Activated CD8-positive, alpha-beta memory T cell treated with anti-CD3 and anti-CD28 coated beads for 48 hours (primary cell): ENCODE results near the gene FGD4.

ENCODE experiments used
- DNase-seq, 3 experiments: peaks; one replicate each; pipeline ENCODE4 v3.0.0-alpha.2; 2020; ENCODE audit warnings: low read depth in 2 of 3, low spot score in 2 of 3

The FGD4 gene

DNA sequence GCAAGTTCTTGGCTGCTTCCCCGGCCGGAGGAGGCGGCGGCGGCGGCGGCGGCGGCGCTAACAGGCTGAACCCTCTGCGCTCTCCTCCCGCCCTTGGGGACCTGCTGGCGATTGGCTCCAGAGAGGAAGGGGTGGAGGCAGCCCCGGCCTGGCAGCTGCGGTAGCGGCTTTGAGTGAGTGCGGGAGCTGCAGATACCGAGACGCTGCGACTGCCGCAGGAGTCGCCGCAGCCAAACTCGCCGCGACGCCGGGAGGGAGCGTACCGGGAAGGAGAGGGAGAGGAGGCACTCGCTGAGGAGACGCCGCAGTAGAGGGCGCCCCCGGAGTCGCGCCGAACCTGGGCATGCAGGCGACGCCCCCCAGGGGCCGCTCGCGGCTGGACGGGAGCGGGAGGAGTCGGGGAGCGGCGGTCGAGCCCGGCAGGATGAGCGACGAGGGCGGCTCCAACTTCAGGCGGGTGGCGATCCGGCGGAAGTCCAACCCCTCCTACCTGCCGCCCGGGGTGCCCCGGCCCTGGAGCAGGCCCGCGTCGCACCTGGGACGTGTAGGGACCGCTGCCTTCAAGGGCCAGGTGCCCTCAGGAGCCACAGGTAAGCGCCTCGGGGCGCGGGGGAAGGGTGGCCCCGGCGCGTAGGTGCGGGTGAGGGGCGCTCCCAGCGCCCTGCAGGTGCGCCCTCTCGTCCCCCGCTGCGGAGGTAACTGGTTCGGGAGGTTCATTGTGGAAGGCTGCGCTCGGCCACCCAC is at the start of gene FGD4:
FGD4 (plus strand) TSS at position 189 of the 744 bp plus-strand sequence.
- DNase-seq: peak; percentile 16 to 28 (median 17)

DNA sequence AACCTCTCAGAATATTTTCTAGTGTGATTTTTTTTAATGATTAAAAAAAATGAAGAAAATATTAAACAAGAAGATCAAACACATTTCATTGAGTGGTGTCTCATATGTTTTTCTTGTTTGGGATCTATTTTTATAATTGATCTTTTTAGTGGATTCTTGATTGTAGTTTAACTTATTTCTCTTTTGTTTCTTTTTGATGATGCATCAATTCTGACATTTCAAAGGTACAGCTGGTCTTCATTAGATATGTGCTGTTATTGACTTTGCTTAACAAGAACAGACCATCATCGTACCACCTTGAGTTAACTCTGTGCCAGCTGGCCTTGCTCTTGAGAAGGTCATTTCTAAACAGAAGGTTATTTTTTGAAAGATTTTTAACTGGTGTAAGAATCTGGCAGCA is 45.8 kb upstream of the FGD4 start:
- no peak for DNase-seq

DNA sequence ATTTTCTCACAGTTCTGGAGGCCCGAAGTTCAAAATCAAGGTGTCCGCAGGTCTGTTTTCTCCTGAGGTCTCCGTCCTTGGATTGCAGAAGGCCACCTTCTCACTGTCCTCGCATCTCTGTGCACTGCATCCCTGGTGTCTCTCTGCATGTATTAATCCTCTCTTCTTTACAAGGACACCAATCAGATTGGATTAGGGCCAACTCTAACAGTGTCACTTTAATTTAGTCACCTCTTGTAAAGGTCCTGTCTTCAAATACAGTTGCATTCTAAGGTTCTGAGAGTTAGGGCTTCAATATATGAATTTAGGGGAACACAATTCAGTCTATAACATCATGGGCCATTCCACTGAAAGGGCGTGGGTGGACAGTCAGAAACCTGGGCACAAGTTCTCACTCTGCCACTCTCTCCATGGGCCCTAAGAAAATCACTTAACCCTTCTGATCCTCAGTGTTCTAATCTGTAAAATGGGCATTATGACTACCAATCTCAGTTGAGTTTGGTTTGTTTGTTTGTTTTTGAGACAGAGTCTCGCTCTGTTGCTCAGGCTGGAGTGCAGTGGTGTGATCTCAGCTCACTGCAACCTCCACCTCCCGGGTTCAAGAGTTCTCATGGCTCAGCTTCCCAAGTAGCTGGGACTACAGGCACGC is 41.6 kb upstream of the FGD4 start:
- DNase-seq: no peak

DNA sequence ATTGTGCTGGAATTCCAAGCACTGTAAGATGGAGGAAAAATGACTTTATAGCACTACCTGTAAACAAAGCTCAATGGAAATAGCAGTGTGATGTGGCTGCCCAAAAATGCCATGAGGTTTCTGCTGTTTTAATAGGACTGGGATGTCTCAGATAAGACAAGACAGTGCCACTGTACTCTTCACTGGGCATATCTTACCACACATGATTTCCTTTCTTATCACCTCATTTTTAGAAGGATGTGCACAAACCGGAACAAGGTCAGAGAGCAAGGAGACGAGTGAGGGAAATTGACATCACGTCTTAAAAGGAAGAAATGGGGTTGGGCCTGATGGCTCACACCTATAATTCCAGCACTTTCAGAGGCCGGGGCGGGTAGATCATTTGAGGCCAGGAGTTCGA is 38.4 kb upstream of the FGD4 start:
- no peak for DNase-seq

DNA sequence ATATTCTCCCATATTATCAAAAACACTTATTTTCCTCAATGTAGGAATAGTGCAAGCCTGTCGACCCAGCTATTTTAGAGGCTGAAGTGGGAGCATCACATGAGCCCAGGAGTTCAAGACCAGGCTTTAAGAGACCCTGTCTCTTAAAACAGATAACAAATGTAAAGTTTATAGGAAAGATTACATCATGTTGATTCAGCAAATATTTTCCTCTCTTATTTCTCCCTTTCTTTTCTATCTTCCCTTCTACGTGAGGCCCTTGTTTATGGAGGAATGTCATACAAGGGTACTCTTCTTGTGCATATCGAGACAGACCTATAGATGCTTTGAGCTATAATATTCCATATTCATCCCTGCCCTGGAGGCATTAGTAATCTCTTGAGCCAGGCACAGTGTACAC is 36.5 kb upstream of the FGD4 start:
- DNase-seq: no peak

DNA sequence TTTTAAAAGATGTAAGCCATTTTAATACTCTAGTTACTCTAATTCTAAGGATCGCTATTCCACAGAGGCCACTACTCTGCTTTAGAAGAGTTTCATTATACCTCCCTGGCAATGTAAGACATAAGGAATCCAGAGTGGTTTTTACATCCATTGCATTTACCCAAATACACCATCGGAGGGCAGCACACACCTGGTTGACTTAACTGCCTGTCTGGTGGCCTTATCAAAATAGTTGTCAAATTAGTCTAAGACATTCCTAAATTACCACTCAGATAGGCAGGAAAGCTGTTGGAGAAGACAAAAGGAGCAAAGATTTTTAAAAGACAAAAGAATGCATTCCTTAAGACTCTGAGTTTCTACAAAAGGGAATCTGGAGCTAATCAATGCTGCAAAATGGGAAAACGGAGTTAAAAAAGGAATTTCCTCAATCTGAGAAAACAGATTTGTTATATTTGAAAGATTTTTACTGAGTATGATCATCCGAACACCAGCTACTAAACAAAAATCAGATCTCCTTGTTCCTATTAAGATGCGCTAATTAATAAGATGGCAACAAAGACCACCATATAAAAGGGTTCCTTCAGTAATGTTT is 33.8 kb upstream of the FGD4 start:
- DNase-seq: peak in 1 of 3 experiments; percentile 6

DNA sequence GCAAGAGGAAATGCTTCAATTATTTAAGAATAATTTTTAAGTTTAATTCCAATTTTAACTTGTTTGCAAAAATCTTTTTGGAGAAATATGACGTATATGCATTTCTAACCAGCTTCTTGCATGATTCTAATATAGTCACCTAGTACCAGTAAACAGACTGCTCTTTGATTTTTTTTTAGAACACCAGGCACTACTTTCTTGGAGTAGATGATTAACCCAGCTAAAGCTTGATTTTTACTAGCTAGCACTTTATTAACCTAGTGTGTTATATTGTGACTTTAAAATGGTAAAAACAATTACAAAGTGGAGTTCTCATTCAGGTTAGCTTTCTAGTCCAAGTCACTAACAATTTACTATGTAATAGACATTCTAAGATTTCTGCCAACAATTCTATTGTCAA is 32.6 kb upstream of the FGD4 start:
- no peak for DNase-seq

DNA sequence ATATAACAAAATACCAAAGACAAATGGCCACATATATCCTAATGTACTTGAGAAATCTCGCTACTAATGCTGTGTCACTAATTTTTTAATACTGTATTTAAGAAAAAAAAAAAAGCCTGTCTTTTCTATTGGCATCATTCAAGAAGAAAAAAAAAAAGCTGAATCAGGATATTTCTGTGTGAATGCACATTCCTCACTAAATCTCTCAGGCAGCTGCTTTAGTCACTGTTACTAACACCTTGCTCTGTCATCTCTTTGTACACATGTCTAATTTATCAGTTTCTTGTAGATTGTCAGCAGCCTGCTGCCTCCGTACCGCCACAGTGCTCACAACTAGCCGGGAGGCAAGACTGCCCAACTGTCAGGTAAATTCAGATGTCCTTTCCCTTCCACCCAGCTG is 32.0 kb upstream of the FGD4 start:
- no peak for DNase-seq

DNA sequence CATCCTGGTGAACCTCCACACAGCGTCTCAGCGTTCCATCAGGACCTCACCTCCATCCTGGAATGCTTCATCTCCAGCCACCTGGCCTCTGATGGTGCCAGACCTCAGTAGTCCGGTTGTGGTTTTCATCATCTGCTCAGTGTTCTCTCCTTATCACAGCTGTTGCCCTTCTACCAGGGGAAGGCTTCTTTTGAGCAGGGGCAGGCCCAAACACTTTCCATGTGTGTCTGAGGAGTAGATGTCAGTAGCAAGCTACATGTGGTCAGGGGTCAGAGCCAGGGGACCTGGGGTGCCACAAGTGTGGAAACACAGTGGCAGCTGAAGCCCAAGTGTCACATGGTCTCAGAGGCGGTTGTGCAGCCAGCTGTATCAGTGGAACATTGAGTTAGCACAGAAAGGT is 30.2 kb upstream of the FGD4 start:
- no peak for DNase-seq

DNA sequence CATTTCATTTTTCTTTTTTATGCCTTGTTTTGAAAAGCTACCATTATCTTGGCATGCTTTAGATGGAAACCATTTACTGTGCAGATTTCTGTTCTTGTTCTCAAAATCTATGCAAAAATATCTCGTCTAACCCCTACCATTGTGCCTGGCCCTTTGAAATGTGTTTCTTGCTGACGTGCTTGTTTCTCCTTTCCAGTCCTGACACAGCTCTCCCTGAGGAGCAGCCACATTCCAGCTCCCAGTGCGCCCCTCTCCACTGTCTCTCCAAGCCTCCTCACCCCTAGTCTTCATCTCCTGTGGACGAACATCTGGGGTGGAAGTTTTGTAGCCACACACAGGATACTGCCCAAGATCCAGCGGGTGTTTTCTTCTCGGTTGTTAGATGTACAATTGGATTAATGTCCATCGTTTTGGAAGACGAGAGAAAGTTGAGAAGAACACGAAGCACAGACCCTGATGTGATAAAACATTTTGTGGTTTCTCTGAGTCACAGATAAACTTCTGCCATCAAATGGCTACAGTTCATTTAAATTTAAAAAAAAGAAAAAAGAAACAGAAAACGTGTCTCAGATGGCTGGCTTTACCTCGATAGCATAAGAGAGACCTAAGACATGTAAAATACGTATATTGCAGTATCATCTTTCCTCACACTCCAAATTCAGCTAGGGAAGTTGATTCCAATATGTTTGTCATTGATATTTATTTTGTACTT is 21.9 kb upstream of the FGD4 start:
- no peak for DNase-seq

DNA sequence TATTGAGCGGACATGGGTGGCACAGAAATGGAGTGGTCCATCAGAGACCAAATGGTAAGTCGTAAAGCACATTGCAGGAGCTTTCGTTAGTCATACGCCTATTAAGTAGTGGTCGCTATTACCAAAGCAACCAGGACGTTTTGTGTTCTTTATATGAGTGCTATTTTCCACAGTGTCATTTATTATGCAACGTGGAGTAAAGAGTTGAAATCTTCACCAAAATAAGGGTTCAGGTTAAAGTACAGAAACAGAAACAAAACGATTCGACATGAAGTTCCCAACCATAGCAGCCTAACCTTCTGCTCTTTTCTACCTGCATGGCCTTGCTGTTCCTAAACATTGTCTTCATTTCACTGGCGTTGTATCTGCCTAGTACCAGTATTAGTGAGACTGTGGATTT is 20.1 kb upstream of the FGD4 start:
- no peak for DNase-seq

DNA sequence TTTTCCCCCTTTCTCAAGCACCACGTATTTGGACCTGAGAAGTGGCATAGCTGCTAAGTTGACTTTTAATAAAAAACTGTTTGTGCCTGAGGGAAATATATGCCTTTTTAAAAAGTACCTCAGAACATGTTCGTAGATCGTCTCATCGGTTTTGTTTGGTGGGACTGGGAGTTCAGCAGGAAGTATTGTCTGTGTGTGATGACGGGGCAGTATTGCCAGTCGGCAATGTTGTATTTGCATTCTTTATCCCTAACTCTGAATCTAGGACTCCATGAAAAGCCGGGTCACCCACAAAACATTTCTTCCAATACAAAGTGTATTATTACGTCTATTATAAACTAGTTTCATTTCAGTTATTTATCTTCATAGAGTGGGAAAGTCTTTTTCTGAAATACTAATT is 19.7 kb upstream of the FGD4 start:
- no peak for DNase-seq

DNA sequence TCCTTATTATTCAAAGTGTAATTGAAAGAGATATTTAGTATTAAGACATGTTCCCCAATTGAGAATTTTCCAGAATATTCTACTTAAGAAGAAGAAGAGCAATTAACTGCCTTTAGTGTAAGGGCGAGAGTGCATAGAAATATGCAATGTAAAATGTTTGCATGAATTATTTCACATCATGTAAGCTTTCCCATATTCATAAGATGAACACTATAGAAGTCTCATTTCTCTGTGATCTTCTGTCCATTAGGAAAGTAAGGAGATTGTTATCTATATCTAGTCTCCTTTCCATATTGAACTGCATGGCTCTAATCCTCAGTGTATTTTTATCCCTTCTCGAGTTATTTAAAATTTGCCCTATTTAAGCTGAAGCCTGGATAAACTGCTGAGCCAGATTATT is 17.1 kb upstream of the FGD4 start:
- no peak for DNase-seq

DNA sequence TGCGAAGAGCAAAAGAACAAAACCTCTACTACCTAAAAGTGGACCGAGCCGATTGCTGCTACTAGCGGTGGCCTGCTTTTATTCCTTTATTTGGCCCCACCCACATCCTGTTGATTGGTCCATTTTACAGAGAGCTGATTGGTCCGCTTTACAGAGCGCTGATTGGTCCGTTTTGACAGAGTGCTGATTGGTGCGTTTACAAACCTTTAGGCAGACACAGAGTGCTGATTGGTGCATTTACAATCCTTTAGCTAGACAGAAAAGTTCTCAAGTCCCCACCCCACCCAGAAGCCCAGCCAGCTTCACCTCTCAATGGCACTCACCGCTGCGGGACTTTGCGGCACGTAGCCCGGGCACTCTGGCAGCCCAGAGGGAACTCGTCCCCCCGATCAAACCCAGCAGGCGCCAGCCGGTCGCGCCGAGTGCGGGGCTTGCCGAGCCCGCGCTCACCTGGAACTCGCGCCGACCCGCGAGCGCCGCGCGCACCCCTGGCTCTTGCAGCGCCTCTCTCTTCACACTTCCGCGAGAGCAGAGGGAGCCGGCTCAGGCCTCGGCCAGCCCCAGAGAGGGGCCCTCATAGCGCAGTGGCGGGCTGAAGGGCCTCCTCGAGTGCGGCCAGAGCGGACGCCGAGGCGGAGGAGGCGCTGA is 8.7 kb upstream of the FGD4 start:
- peak in 1 of 3 experiments; percentile 5 for DNase-seq

DNA sequence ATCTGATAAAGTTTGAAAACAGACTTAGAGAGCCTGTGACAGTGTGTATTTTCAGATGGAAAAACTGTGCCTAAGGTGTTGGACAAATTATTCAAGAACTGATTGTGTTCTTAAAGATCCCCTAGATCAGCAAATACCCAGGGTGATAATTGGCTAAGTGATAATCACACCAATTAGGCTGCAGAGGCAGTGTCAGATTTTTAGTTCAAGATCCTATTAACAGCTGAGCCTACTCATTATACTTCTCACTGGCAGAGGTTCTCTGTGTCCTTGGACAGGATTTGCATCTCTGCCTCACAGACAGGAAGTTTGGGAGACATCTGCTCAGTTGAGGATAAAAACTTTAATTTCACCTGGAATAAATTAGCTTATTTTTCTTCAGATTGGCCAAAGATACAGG is 4.3 kb upstream of the FGD4 start:
- no peak for DNase-seq

DNA sequence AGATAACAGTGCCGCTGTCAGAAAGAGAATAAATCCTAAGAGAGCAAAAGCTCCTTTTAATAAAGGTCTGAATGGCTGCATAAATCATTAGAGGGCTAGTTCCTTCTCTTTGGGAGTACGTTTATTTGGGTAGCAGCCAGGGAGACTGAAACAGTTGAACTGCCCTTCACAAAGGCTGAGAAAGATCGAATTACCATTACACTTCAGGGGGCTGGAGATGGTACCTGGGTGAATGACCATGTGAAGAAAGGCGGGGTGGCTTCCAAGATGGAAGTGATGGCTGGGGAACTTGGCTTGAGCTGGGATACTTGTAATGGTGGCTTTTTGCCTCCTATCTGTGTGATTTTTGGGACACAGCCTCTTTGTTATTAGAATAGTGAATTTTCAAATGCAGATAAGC is 1.7 kb upstream of the FGD4 start:
- no peak for DNase-seq

DNA sequence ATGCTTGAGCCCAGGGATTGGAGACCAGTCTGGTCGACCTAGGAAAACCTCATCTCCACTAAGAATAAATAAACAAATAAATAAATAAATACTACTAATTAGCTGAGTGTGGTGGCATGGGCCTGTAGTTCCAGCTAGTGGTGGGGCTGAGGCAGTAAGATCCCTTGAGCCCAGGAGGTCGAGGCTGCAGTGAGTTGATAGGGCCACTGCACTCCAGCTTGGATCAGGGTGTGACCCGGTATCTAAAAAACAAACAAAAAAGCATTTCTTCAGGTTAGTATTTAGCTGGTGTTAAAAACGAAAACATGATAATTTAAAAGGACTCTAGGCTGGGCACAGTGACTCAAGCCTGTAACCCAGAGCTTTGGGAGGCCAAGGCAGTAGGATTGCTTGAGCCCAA is 1.2 kb upstream of the FGD4 start:
- no peak for DNase-seq

DNA sequence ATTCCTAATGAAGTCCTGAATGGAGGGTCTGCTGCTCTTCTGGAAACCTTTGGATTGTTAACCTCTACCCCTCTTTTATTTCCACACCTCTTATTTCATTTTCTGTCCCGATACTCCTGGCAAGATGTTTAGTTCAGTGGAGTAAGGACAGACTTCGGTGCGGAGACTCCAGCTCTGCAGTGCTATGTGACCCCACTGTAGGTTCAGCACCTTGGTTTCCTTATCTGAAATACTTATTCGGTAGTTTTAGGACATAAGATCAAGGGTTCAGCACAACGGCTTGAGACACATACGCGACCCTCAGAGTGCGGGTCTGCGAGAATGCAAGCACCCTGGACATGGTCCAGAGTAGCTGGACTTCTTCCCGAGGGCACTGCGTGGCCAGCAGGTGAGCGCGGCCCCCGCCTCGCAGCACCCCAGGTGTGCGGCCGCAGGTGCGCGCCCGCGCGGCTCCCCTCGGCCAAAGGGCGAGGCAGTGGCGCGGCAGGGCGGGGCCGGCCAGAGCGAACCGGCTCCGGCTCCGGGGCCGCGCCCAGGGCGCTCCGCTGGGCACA is 465 bp upstream of the FGD4 start:
- DNase-seq: no peak

DNA sequence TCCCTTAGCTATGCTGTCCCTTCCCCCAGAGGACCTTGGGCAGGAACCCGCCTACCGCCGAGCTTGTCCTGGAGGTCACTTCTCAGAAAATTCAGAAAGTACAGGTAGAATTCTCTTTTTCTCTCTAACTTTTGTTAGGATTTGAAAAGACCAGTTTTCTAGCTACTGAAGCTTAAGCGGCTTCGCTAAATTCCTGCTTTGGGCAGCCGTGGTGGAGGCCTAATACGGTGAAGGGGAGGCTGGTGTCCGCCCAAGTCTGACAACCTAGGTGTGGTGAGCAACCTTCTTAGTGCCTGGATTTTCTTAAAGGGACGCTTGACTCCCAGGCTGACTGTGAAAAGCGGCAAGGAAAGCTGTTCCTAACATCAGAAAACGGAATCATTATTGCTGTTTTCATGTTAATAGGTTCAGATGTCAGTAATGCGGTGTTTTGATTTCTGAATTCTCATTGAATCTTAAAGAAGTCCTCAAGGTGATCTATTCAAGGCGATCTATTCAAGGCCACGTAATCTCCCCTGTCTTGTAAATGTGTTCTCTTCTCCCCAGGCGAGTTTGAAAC is 835 bp downstream of the FGD4 start:
- DNase-seq: no peak

DNA sequence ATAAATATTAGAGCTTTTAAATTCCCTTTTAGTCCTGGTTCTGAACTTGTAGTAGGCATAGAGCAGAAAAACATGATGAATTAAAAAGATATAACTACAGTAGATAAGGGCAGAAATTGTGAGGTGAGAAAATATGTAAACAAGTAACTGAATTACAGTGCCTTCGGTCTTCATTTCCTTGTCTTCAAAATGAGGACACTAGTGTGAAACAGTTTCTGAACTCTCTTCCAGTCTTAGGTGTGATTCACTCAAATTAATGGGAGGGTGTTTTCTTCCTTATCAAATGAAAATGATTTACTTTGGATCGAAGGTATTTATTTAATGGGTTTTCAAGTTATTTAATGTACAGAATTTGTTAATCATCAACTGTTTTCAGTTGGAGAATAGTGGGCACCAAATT is 1.5 kb downstream of the FGD4 start:
- DNase-seq: no peak

DNA sequence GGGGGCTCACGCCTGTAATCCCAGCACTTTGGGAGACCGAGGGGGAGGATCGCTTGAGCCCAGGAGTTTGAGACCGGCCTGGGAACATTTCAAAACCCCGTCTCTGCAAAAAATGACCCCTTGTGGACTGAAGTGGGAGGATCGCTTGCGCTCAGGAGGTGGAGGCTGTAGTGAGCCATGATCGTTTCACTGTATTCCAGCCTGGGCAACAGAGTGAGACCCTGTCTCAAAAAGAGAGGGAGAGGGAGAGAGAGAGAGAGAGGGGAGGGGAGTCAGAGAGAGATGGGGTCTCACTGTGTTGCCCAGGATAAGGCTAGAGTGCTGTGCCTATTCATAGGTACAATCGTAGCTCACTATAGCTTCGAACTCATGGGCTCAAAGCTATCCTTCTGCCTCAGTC is 2.8 kb downstream of the FGD4 start:
- DNase-seq: no peak
